Measurements from ENCODE around the gene ZC3H18. TPM values are rescaled to one million over a fixed set of nuclear protein-coding genes. Genes with fewer than 3 reads are reported as not detected.
A peak's percentile ranks its signal among the peaks of the same experiment; 100 is the strongest.

Gene ZC3H18
- total and polyA plus RNA-seq, 7 donors, result 9.6 to 37.7 (median 16.1) TPM

DNA sequence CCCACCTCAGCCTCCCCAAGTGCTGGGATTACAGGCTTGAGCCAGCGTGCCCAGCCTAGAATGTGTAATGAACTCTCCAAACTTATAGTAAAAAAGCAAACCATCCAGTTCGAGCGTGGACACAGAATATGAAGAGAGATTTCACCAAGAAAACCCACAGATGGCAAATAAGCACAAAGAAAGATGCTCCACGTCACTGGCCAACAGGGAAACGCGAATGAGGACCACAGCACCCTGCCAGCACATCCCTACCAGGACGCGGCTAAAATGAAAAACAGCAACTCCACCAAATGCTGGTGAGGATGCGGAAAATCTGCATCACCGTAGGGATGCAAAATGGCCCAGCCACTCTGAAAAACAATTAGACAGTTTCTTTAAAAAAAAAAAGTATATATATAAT is 91.3 kb downstream of the ZC3H18 start:
- Histone ChIP-seq H3K27me3 (no peaks in the 10 kb centered on the region), H3K4me1 (peaks cover 0 to 22% (median 14%) of the 10 kb centered on the region in 4 donors), H3K36me3 (peaks cover 0 to 18% (median 0%) of the 10 kb centered on the region in 4 donors), H3K27ac (no peak overlapping the region), H3K4me3 (no peak overlapping the region), H3K9me3 (no peaks in the 10 kb centered on the region)
- intact Hi-C loops (cut with DNase I), result no loop called here
- TF ChIP-seq POLR2AphosphoS5 (IDR thresholded peaks at IDR 0.05), result no peak
- TF ChIP-seq EP300 (IDR thresholded peaks at IDR 0.05), result no peak
- TF ChIP-seq POLR2A (IDR thresholded peaks at IDR 0.05), result no peak
- no peak for TF ChIP-seq CTCF (IDR thresholded peaks at IDR 0.05)
- WGBS, 2 donors, result 91 to 92% methylated on average over 10 of the region's 10 CpGs
- no peak for DNase-seq

GRCh38 chr16:88662222-88662842 is 92.1 kb downstream of the ZC3H18 start:
- TF ChIP-seq POLR2A (IDR thresholded peaks at IDR 0.05) (no peak), CTCF (IDR thresholded peaks at IDR 0.05) (no peak), EP300 (IDR thresholded peaks at IDR 0.05) (no peak), POLR2AphosphoS5 (IDR thresholded peaks at IDR 0.05) (no peak)
- Histone ChIP-seq H3K36me3 (peaks cover 0 to 9% (median 0%) of the 10 kb centered on the region in 4 donors), H3K9me3 (no peaks in the 10 kb centered on the region), H3K27ac (peak overlapping the region; percentile 85 to 92 (median 88)), H3K4me1 (peaks cover 0 to 22% (median 14%) of the 10 kb centered on the region in 4 donors), H3K27me3 (no peaks in the 10 kb centered on the region), H3K4me3 (peak overlapping the region; percentile 79 to 99 (median 85))
- intact Hi-C loops (cut with DNase I), result no loop called here
- no peak for DNase-seq
- WGBS, 2 donors, result 1 to 2% methylated on average over 49 of the region's 49 CpGs

- H3K9me3 ChIP-seq, result no peaks in the 10 kb centered on the region
- H3K27ac ChIP-seq, result peak within 1 kb of the TSS; percentile 85 to 92 (median 88)
- peak within 1 kb of the TSS; percentile 79 to 99 (median 85) for H3K4me3 ChIP-seq
- intact Hi-C loops (cut with DNase I), result loop anchor here (1.0 kb wide), 1 partner anchor 93 kb away; the partner anchor contains the start of gene ZC3H18
- 0% methylated on average over 88 of the region's 88 CpGs for WGBS, 2 donors
- peaks cover 0 to 22% (median 14%) of the 10 kb centered on the region in 4 donors for H3K4me1 ChIP-seq
- H3K27me3 ChIP-seq, result no peaks in the 10 kb centered on the region
- H3K36me3 ChIP-seq, result peaks cover 0 to 3% (median 0%) of the 10 kb centered on the region in 4 donors
- peak; percentile 99 for DNase-seq
- TF ChIP-seq POLR2A (IDR thresholded peaks at IDR 0.05), result peak; percentile 43 to 86
- TF ChIP-seq EP300 (IDR thresholded peaks at IDR 0.05), result no peak
- peak; percentile 81 to 96 (median 91) for TF ChIP-seq POLR2AphosphoS5 (IDR thresholded peaks at IDR 0.05)
Measured at GRCh38 chr16:88662843-88663606, 92.8 kb downstream of the ZC3H18 start, which contains the start of gene MVD. TSS of gene MVD (minus strand) at chr16:88663091. CDS start at chr16:88663080, 11 bp downstream.

DNA sequence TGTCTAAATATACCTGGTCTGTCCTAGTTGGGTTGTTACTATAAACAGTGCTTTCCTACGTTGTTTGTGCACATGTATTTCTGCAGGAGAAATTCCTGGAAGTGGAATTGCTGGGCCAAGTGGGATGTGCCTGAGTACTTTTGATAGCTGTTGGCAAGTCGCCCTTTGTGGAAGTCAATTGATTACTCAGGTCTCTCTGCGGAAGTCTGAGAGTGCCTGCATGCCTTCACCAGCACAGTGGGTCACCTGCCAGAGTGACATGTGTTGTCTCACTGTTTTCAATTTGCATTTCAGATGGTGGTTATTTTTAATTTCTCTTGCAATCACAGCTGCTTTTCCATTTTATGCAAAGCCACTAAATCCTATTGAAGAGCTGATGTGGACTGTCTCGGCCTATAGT is 94.9 kb downstream of the ZC3H18 start:
- H3K36me3 ChIP-seq, result no peaks in the 10 kb centered on the region
- no peak for DNase-seq
- no peak overlapping the region for H3K4me3 ChIP-seq
- WGBS, 2 donors, result 62 to 75% methylated on average over 4 of the region's 4 CpGs
- no peak for TF ChIP-seq POLR2A (IDR thresholded peaks at IDR 0.05)
- peak in 1 of 4 donors; percentile 15 for TF ChIP-seq POLR2AphosphoS5 (IDR thresholded peaks at IDR 0.05)
- no peak for TF ChIP-seq CTCF (IDR thresholded peaks at IDR 0.05)
- no peaks in the 10 kb centered on the region for H3K27me3 ChIP-seq
- H3K4me1 ChIP-seq, result peaks cover 0 to 22% (median 14%) of the 10 kb centered on the region in 4 donors
- intact Hi-C loops (cut with DNase I), result no loop called here
- no peaks in the 10 kb centered on the region for H3K9me3 ChIP-seq
- H3K27ac ChIP-seq, result no peak overlapping the region

GRCh38 chr16:88665570-88665969 is 95.4 kb downstream of the ZC3H18 start:
- no peaks in the 10 kb centered on the region for H3K9me3 ChIP-seq
- no peak overlapping the region for H3K27ac ChIP-seq
- DNase-seq, result no peak
- no peaks in the 10 kb centered on the region for H3K27me3 ChIP-seq
- 96 to 97% methylated on average over 3 of the region's 3 CpGs for WGBS, 2 donors
- no peaks in the 10 kb centered on the region for H3K36me3 ChIP-seq
- no peak for TF ChIP-seq POLR2A (IDR thresholded peaks at IDR 0.05)
- TF ChIP-seq CTCF (IDR thresholded peaks at IDR 0.05), result no peak
- TF ChIP-seq POLR2AphosphoS5 (IDR thresholded peaks at IDR 0.05), result no peak
- no peak for TF ChIP-seq EP300 (IDR thresholded peaks at IDR 0.05)
- intact Hi-C loops (cut with DNase I), result no loop called here
- peaks cover 0 to 22% (median 14%) of the 10 kb centered on the region in 4 donors for H3K4me1 ChIP-seq
- no peak overlapping the region for H3K4me3 ChIP-seq
